ENCODE measurements around the gene TOMM5.

- TF ChIP-seq, protein P1, sequence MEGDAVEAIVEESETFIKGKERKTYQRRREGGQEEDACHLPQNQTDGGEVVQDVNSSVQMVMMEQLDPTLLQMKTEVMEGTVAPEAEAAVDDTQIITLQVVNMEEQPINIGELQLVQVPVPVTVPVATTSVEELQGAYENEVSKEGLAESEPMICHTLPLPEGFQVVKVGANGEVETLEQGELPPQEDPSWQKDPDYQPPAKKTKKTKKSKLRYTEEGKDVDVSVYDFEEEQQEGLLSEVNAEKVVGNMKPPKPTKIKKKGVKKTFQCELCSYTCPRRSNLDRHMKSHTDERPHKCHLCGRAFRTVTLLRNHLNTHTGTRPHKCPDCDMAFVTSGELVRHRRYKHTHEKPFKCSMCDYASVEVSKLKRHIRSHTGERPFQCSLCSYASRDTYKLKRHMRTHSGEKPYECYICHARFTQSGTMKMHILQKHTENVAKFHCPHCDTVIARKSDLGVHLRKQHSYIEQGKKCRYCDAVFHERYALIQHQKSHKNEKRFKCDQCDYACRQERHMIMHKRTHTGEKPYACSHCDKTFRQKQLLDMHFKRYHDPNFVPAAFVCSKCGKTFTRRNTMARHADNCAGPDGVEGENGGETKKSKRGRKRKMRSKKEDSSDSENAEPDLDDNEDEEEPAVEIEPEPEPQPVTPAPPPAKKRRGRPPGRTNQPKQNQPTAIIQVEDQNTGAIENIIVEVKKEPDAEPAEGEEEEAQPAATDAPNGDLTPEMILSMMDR (IDR thresholded peaks at IDR 0.05; ENCODE audit: low read depth, low read length): no peak
- no peak for TF ChIP-seq EZH2phosphoT487 (IDR thresholded peaks at IDR 0.05; ENCODE audit: low read depth)
Measured at GRCh38 chr9:37559125-37559524, 33.3 kb downstream of the TOMM5 start.

Measured in OCI-LY3 (cell line).